ENCODE results near the gene SLX4IP. TPM values are rescaled to one million over a fixed set of nuclear protein-coding genes. Genes with fewer than 3 reads are reported as not detected.

Gene SLX4IP
- total and polyA plus RNA-seq, 8 donors, result 1.00 to 4.6 (median 2.6) TPM

DNA sequence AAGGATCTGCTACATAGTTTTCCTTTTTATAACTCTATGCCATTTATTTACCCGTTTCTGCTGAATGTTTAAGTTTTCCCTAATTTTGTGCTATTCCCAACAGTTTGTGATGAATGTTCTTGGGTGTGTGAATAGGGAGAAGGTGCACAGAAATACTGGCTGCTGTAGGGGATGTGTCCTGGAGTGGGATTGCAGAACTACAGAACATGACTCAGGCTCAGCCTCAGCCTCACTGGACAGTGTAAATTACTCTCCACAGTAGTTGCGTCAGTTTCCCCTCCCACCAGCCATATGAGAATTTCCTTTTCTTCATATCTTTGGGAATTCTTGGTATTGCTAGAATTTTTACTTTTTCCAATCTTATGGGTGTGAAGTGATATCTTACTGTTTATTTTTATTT, 57.0 kb downstream of the SLX4IP start:
- WGBS, 5 donors, result 69 to 90% (median 83%) methylated on average over 2 of the region's 2 CpGs
- H3K27me3 ChIP-seq, result no peaks in the 10 kb centered on the region
- H3K9me3 ChIP-seq, result no peaks in the 10 kb centered on the region
- no peak for TF ChIP-seq EP300 (IDR thresholded peaks at IDR 0.05)
- H3K27ac ChIP-seq, result no peak overlapping the region
- H3K36me3 ChIP-seq, result no peaks in the 10 kb centered on the region
- H3K4me1 ChIP-seq, result peaks cover 0 to 9% (median 2%) of the 10 kb centered on the region in 4 donors
- no peak for DNase-seq
- H3K4me3 ChIP-seq, result no peak overlapping the region
- intact Hi-C loops (cut with DNase I; ENCODE audit: low total_unique reads), result no loop called here

DNA sequence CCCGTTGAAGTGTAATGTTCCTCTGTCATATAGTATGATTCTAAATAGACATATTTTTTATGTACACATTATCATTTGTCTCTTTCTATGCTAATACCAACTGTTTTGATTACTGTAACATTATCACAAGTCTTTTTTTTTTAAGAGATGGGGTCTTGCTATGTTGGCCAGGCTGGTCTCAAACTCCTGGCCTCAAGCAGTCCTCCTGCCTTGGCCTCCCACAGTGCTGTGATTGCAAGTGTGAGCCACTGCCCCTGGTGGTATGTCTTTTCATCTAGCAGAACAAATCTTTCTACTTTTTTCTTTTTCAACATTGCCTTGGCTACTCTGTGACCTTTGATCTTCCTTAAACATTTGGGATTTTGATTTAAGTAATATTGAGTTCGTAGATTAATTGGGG, 57.7 kb downstream of the SLX4IP start:
- TF ChIP-seq EP300 (IDR thresholded peaks at IDR 0.05) (no peak), POLR2AphosphoS5 (IDR thresholded peaks at IDR 0.05) (no peak), POLR2A (IDR thresholded peaks at IDR 0.05) (no peak)
- TF ChIP-seq, protein P1, sequence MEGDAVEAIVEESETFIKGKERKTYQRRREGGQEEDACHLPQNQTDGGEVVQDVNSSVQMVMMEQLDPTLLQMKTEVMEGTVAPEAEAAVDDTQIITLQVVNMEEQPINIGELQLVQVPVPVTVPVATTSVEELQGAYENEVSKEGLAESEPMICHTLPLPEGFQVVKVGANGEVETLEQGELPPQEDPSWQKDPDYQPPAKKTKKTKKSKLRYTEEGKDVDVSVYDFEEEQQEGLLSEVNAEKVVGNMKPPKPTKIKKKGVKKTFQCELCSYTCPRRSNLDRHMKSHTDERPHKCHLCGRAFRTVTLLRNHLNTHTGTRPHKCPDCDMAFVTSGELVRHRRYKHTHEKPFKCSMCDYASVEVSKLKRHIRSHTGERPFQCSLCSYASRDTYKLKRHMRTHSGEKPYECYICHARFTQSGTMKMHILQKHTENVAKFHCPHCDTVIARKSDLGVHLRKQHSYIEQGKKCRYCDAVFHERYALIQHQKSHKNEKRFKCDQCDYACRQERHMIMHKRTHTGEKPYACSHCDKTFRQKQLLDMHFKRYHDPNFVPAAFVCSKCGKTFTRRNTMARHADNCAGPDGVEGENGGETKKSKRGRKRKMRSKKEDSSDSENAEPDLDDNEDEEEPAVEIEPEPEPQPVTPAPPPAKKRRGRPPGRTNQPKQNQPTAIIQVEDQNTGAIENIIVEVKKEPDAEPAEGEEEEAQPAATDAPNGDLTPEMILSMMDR (IDR thresholded peaks at IDR 0.05), result no peak
- WGBS, 5 donors, result 94 to 98% (median 94%) methylated on average over 2 of the region's 2 CpGs
- DNase-seq, result no peak
- H3K36me3 ChIP-seq, result no peaks in the 10 kb centered on the region
- no peak overlapping the region for H3K27ac ChIP-seq
- intact Hi-C loops (cut with DNase I; ENCODE audit: low total_unique reads), result no loop called here
- no peaks in the 10 kb centered on the region for H3K27me3 ChIP-seq
- H3K4me1 ChIP-seq, result peaks cover 0 to 3% (median 0%) of the 10 kb centered on the region in 4 donors
- no peak overlapping the region for H3K4me3 ChIP-seq
- H3K9me3 ChIP-seq, result no peaks in the 10 kb centered on the region

DNA sequence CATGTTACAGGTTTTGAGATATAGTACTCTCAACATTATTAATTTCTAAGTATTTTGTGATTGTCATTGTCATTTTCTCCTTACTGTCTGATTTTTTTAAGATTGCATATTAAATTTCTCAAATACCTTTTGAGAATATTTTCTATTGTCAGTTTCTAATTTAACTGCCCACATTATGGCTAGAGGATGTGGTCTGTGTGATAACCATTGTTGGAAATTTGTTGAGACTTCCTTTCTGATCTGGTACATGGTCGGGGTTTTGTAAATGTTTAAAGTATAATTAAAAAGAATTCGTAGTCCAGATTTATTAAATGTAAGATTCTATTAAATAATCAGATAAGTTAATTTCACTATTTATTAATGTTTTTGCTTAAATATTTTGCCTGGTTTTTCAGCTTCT, 60.1 kb downstream of the SLX4IP start:
- DNase-seq, result no peak
- Histone ChIP-seq H3K9me3 (no peaks in the 10 kb centered on the region), H3K27me3 (no peaks in the 10 kb centered on the region), H3K4me1 (peaks cover 0 to 3% (median 0%) of the 10 kb centered on the region in 4 donors), H3K36me3 (no peaks in the 10 kb centered on the region), H3K4me3 (no peak overlapping the region), H3K27ac (no peak overlapping the region)
- WGBS, 5 donors, result 63 to 79% (median 72%) methylated on average over 2 of the region's 2 CpGs
- intact Hi-C loops (cut with DNase I; ENCODE audit: low total_unique reads), result no loop called here
- TF ChIP-seq, protein P1 (IDR thresholded peaks at IDR 0.05), result no peak
- no peak for TF ChIP-seq POLR2A (IDR thresholded peaks at IDR 0.05)
- TF ChIP-seq POLR2AphosphoS5 (IDR thresholded peaks at IDR 0.05), result no peak

DNA sequence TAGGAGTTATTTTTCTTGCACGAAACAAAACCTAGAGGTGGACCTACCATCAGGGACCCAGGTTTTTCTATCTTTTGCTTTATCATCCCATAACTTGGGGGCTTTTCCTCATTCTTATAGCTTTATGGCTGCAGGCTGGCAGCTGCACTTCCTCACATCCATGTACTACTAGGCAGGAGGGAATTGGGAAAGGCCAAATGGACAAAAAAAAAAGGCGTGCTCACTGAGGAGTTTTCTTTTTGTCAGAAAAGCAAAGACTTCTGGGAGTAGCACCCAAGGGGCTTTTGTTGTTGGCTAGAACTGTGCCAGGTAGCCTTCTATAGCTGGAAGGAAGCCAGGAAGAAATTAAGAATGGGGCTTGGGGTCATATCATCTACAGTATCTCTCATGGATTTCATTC, 61.4 kb downstream of the SLX4IP start:
- WGBS, 5 donors, result 88 to 94% (median 91%) methylated on average over 2 of the region's 2 CpGs
- Histone ChIP-seq H3K4me1 (peaks cover 0 to 8% (median 0%) of the 10 kb centered on the region in 4 donors), H3K9me3 (no peaks in the 10 kb centered on the region), H3K36me3 (no peaks in the 10 kb centered on the region), H3K27ac (no peak overlapping the region), H3K4me3 (no peak overlapping the region), H3K27me3 (no peaks in the 10 kb centered on the region)
- no peak for TF ChIP-seq POLR2AphosphoS5 (IDR thresholded peaks at IDR 0.05)
- TF ChIP-seq EP300 (IDR thresholded peaks at IDR 0.05), result no peak
- TF ChIP-seq, protein P1 (IDR thresholded peaks at IDR 0.05), result no peak
- no peak for TF ChIP-seq POLR2A (IDR thresholded peaks at IDR 0.05)
- intact Hi-C loops (cut with DNase I; ENCODE audit: low total_unique reads), result no loop called here
- DNase-seq, result no peak

DNA sequence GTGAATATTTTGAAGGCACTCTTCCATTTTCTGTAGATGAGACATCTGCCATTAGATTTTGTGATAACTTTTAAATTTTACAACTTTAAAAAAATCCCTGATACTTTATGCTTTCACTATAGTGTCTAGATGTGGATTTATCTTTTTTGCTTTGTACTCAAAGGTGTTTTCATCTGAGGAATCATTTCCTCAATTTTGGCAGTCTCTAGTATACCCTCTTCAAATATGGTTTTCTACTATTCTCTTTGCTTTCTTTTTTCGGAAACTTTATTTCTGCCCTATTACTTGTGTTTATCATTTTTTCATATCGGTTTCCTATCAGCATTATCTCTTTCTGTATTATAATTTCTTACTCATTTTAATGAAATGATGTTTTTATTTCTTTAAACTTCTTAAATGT, 62.2 kb downstream of the SLX4IP start:
- no peaks in the 10 kb centered on the region for H3K27me3 ChIP-seq
- TF ChIP-seq POLR2A (IDR thresholded peaks at IDR 0.05) (no peak), EP300 (IDR thresholded peaks at IDR 0.05) (no peak), POLR2AphosphoS5 (IDR thresholded peaks at IDR 0.05) (no peak)
- TF ChIP-seq, protein P1 (IDR thresholded peaks at IDR 0.05), result no peak
- WGBS, 5 donors, result 82 to 94% (median 90%) methylated on average over 2 of the region's 2 CpGs
- H3K9me3 ChIP-seq, result no peaks in the 10 kb centered on the region
- no peak overlapping the region for H3K4me3 ChIP-seq
- H3K27ac ChIP-seq, result no peak overlapping the region
- no peak for DNase-seq
- H3K36me3 ChIP-seq, result no peaks in the 10 kb centered on the region
- intact Hi-C loops (cut with DNase I; ENCODE audit: low total_unique reads), result no loop called here
- peaks cover 0 to 5% (median 3%) of the 10 kb centered on the region in 4 donors for H3K4me1 ChIP-seq
